ENCODE data around the gene PCNX2. TPM values are rescaled to one million over a fixed set of nuclear protein-coding genes. Genes with fewer than 3 reads are reported as not detected.

The PCNX2 gene
- total RNA-seq, 1 experiment from 2014 or later: 15.3 TPM

GRCh38 chr1:233340031-233340555 lies 44.6 kb upstream of the PCNX2 start (continued):
- TF ChIP-seq TCF7L2 (IDR thresholded peaks at IDR 0.05; ENCODE audit: borderline replicate concordance, extremely low read depth, insufficient read depth, insufficient read length) (no peak), RAD21 (IDR thresholded peaks at IDR 0.05; ENCODE audit: low read depth) (no peak)
- TF ChIP-seq, protein P1, sequence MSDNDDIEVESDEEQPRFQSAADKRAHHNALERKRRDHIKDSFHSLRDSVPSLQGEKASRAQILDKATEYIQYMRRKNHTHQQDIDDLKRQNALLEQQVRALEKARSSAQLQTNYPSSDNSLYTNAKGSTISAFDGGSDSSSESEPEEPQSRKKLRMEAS (IDR thresholded peaks at IDR 0.05): no peak

GRCh38 chr1:233338102-233338501 lies 42.6 kb upstream of the PCNX2 start:
- Histone ChIP-seq H3K27me3 (ENCODE audit: insufficient read depth, low read length) (no peaks in the 10 kb centered on the region), H2AFZ (ENCODE audit: low read depth, low read length, poor library complexity, severe bottlenecking) (no peak overlapping the region), H3K9ac (ENCODE audit: low read length) (no peak overlapping the region), H3K79me2 (ENCODE audit: insufficient read depth, low read length) (peaks cover 94% of the 10 kb centered on the region), H3K9me2 (ENCODE audit: insufficient read depth) (no peaks in the 10 kb centered on the region), H3K4me2 (ENCODE audit: low read length) (no peak overlapping the region), H3K4me3 (replicated peaks in 1 of 2; ENCODE audit: low read depth in 1 of 2, low read length in 2 of 2) (no peak overlapping the region), H4K20me1 (ENCODE audit: insufficient read depth) (peaks cover 13% of the 10 kb centered on the region; the same call in 1 of the 2 replicates), H3K27ac (ENCODE audit: low read depth, low read length) (no peak overlapping the region), H3K9me3 (ENCODE audit: control insufficient read depth in 1 of 2, insufficient read depth in 1 of 2, low read depth in 1 of 2, low read length in 2 of 2) (no peaks in the 10 kb centered on the region), H3K36me3 (ENCODE audit: control insufficient read depth in 1 of 2, insufficient read depth in 2 of 2, low read length in 2 of 2) (no peaks in the 10 kb centered on the region), H3K4me1 (ENCODE audit: control insufficient read depth in 1 of 2, insufficient read depth in 2 of 2, low read length in 2 of 2) (peaks cover 4 to 20% of the 10 kb centered on the region in 2 experiments; a peak in 2 of 4 replicates)
- BruUV-seq (replicated peaks): no TSS peak
- intact Hi-C loops (cut with micrococcal nuclease): no loop called here
- TF ChIP-seq POLR2AphosphoS5 (IDR thresholded peaks at IDR 0.05; ENCODE audit: low read depth, low read length) (no peak), TCF7L2 (IDR thresholded peaks at IDR 0.05; ENCODE audit: borderline replicate concordance, extremely low read depth, insufficient read depth, insufficient read length) (no peak), REST (IDR thresholded peaks at IDR 0.05; ENCODE audit: low read depth) (no peak), RAD21 (IDR thresholded peaks at IDR 0.05; ENCODE audit: low read depth) (no peak), EGR1 (IDR thresholded peaks at IDR 0.05; ENCODE audit: low read depth) (no peak), ZFX (IDR thresholded peaks at IDR 0.05) (no peak)
- DNase-seq (ENCODE audit: low read depth, low spot score) (no peak), ATAC-seq (no peak)
- CTCF ChIA-PET: no interaction called here
- POLR2A ChIA-PET: no interaction called here
- RAD21 ChIA-PET (ENCODE audit: low non-redundant PET in 1 of 2, low total read pairs in 2 of 2, uncharacterized antibody in 2 of 2, unreplicated experiment in 2 of 2): no interaction called here

Measured in HCT116 (cell line).